HFFc6 (cell line): ENCODE data around the gene ANO9. TPM values are rescaled to one million over a fixed set of nuclear protein-coding genes. Genes with fewer than 3 reads are reported as not detected.

Source experiments
- DNase-seq: peaks from one replicate; pipeline ENCODE4 v3.0.0-alpha.2; 2018
- H3K27ac Mint-ChIP-seq: 2 replicates; pipeline ENCODE4 v1.8.0; 2020; ENCODE audit warnings: mild to moderate bottlenecking, mixed read lengths
- H3K27me3 Mint-ChIP-seq: 2 replicates; pipeline ENCODE4 v1.8.0; 2021; ENCODE audit warnings: mild to moderate bottlenecking, moderate library complexity, mixed read lengths; ENCODE audit not compliant: insufficient read depth
- H3K36me3 Mint-ChIP-seq: 2 replicates; pipeline ENCODE4 v1.8.0; 2021; ENCODE audit warnings: low read depth, mixed read lengths
- H3K4me1 Mint-ChIP-seq: 2 replicates; pipeline ENCODE4 v1.8.0; 2020; ENCODE audit warnings: low read depth, mixed read lengths
- H3K4me3 Mint-ChIP-seq: 2 replicates; pipeline ENCODE4 v1.8.0; 2020; ENCODE audit warnings: mild to moderate bottlenecking, moderate library complexity, mixed read lengths
- H3K9me3 Mint-ChIP-seq: 2 replicates; pipeline ENCODE4 v1.8.0; 2020; ENCODE audit warnings: mild to moderate bottlenecking, mixed read lengths
- CTCF ChIP-seq: fragments of 200-600 bp; sonication (generic); IDR thresholded peaks from 2 replicates; pipeline ENCODE4 v1.5.0; 2021; ENCODE audit warnings: antibody characterized with exemption, mild to moderate bottlenecking
- total RNA-seq, 6 experiments: library from RNA; stranded (reverse); fragmentation: NEBNext Ultra II Directional; extraction: Animal tissue kit (Norgen Biotek cat#: 25700); gene quantifications; 2 replicates in 1 of 6; 3 replicates in 5 of 6; pipeline ENCODE4 v1.2.3, GENCODE V29; 2021

The ANO9 gene
- total RNA-seq, 6 experiments from 2014 or later, result not detected

DNA sequence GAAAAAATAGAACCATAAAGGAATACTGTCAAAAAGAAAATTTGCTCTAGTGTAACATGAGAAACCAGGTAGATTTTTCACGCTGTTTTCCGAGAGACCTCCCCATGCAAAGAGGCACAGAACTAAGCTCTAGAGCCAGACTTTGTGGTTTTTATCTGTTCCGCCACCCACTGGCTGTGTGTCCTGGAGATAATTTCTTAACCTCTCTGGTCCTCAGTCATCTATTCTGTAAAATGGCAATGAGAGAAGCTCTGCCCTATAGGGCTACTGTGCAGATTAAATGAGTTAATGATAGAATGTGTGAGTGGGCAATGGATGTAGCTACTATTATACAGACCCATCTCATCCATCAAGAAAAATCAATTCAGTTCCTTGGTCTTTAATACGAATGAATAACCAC is 17.6 kb downstream of the ANO9 start:
- DNase-seq, result no peak
- no peak for TF ChIP-seq CTCF
- Mint-ChIP-seq H3K27ac (no peak overlapping the region), H3K27me3 (peaks cover 19% of the 10 kb centered on the region), H3K4me1 (no peaks in the 10 kb centered on the region), H3K4me3 (no peak overlapping the region), H3K9me3 (no peaks in the 10 kb centered on the region), H3K36me3 (no peaks in the 10 kb centered on the region)

DNA sequence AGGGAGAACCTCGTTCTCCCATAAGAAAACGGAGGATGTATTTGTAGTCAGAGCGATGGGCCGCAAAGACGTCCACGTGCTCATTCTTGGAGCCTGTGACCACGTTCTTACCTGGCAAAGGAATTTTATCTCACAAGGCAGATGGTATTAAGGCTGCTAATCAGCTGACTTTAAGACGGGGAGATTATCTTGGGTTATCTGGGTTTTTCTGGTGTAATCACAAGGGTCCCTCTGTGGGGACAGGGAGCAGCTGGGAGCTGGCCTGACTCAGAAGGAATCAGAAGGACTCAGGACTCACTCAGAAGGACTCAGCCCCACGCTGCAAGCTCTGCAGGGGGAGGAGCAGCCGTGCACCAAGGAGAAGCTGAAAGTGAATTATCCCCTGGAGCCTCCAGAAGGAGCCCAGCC is 19.6 kb downstream of the ANO9 start:
- peaks cover 11% of the 10 kb centered on the region for H3K27me3 Mint-ChIP-seq
- TF ChIP-seq CTCF, result no peak
- no peak overlapping the region for H3K27ac Mint-ChIP-seq
- H3K4me1 Mint-ChIP-seq, result no peaks in the 10 kb centered on the region
- no peak overlapping the region for H3K4me3 Mint-ChIP-seq
- no peaks in the 10 kb centered on the region for H3K9me3 Mint-ChIP-seq
- no peak for DNase-seq
- H3K36me3 Mint-ChIP-seq, result no peaks in the 10 kb centered on the region

DNA sequence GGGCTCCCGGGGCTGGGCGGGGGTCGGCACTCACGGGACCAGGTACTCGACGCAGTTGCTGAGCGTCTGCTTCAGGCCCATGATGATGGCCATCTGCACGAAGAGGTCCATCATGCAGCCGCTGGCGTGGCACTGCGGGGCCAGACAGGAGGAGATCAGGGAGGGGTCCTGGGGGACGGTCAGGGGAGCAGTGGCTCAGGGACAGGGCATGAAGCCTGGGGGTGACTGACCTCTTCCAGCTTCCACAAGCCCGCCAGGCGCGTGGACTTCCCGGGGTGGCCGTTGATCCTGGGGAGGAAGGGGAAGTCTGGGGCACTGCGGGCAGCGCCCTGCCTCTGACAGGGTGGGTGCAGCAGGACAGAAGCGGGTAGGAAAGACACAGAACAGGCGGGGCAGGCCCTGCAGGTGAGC is 20.9 kb downstream of the ANO9 start:
- no peaks in the 10 kb centered on the region; the same call in 1 of the 2 replicates for H3K4me1 Mint-ChIP-seq
- no peak for TF ChIP-seq CTCF
- H3K27me3 Mint-ChIP-seq, result peaks cover 7% of the 10 kb centered on the region
- H3K27ac Mint-ChIP-seq, result no peak overlapping the region
- H3K4me3 Mint-ChIP-seq, result no peak overlapping the region
- H3K9me3 Mint-ChIP-seq, result no peaks in the 10 kb centered on the region
- DNase-seq, result no peak
- H3K36me3 Mint-ChIP-seq, result no peaks in the 10 kb centered on the region

GRCh38 chr11:420054-420910 is 21.5 kb downstream of the ANO9 start:
- no peak overlapping the region for H3K4me3 Mint-ChIP-seq
- DNase-seq, result no peak
- H3K9me3 Mint-ChIP-seq, result no peaks in the 10 kb centered on the region
- H3K36me3 Mint-ChIP-seq, result no peaks in the 10 kb centered on the region
- no peak overlapping the region for H3K27ac Mint-ChIP-seq
- peaks cover 4% of the 10 kb centered on the region for H3K27me3 Mint-ChIP-seq
- peaks cover 4% of the 10 kb centered on the region for H3K4me1 Mint-ChIP-seq
- no peak for TF ChIP-seq CTCF

DNA sequence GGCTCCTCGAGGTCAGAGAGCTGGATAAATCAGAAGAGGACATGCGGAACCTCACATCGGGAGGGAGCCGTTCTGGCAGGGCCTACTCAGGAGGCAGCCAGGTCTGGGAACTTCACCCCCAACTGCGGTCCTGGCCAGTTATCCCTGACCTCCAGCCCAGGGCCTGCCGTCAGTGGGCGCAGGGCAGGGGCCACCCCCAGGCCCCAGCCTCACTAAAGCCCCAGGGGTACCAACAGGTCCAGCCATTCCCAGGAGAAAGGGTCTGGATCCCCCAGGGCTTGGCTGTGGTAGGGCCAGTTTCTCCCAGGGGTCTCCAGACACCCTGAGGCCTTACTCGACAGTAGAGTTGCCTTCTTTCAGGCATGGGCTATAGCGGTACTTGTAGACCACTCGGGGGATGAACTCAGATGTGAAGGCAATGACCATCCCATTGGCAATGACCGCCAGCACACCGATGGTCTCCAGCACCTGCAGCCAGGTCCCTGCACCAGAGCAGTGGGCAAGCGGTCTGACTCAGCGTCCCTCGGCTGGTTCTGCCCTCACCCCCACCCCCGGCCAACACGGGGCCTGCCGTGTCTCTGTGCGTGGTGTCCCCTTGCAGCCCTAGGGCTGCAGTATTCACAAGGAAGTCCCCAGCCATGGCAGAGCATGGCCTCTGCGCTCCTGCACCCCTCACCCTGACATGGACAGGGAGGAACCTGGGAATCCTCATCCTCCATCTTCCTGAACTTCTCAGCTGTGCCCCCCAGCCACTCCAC is 22.4 kb downstream of the ANO9 start:
- H3K4me3 Mint-ChIP-seq, result no peak overlapping the region
- no peaks in the 10 kb centered on the region for H3K9me3 Mint-ChIP-seq
- H3K27me3 Mint-ChIP-seq, result peaks cover 4% of the 10 kb centered on the region
- H3K27ac Mint-ChIP-seq, result no peak overlapping the region
- H3K4me1 Mint-ChIP-seq, result peaks cover 12% of the 10 kb centered on the region
- DNase-seq, result no peak
- no peak for TF ChIP-seq CTCF
- H3K36me3 Mint-ChIP-seq, result no peaks in the 10 kb centered on the region
